Panc1 (cell line): ENCODE data around the gene PAK1.

ENCODE experiments used
- CTCF ChIP-seq: fragments of 450-650 bp; IDR thresholded peaks from 2 replicates; pipeline ENCODE4 v1.5.1; 2017; ENCODE audit warnings: mild to moderate bottlenecking
- POLR2AphosphoS5 ChIP-seq: IDR thresholded peaks from 2 replicates; pipeline ENCODE4 v1.6.1; 2012; ENCODE audit warnings: mild to moderate bottlenecking, low read depth, low read length, moderate library complexity
- REST ChIP-seq, 2 experiments: IDR thresholded peaks; 2 replicates each; pipeline ENCODE4 v1.6.1; 2011 to 2012; ENCODE audit warnings: low read depth in 2 of 2, control low read depth in 1 of 2, low read length in 1 of 2, mild to moderate bottlenecking in 1 of 2, moderate library complexity in 1 of 2; ENCODE audit not compliant: insufficient read depth in 1 of 2

- no peak for TF ChIP-seq POLR2AphosphoS5
- no peak for TF ChIP-seq CTCF
- no peak for TF ChIP-seq REST (IDR thresholded peaks at IDR 0.05; ENCODE audit: insufficient read depth in 1 of 2, low read depth in 2 of 2, low read length in 1 of 2)
Observed at GRCh38 chr11:77510851-77511250, 37.0 kb upstream of the PAK1 start.
